HepG2 (cell line): ENCODE measurements around the gene PLEKHH1. TPM values are rescaled to one million over a fixed set of nuclear protein-coding genes. Genes with fewer than 3 reads are reported as not detected.

Experiments
- BCL3 ChIP-seq: sonication (generic); formaldehyde crosslinking; IDR thresholded peaks from 2 replicates; pipeline ENCODE4 v1.5.1; 2020; ENCODE audit warnings: mild to moderate bottlenecking, missing genetic modification reagents, moderate library complexity
- KDM4B ChIP-seq: sonication (generic); formaldehyde crosslinking; IDR thresholded peaks from 2 replicates; pipeline ENCODE4 v1.4.0; 2020; ENCODE audit warnings: missing genetic modification reagents
- MXI1 ChIP-seq: IDR thresholded peaks from 3 replicates; pipeline ENCODE4 v1.6.1; 2012; ENCODE audit warnings: low read depth, low read length, inconsistent platforms, borderline replicate concordance
- POGK ChIP-seq: sonication (generic); formaldehyde crosslinking; conservative IDR thresholded peaks from 2 replicates; pipeline ENCODE4 v1.8.0; 2022; ENCODE audit warnings: mild to moderate bottlenecking, moderate library complexity, missing genetic modification reagents
- RARA ChIP-seq: IDR thresholded peaks from 2 replicates; pipeline ENCODE4 v1.6.1; 2016; ENCODE audit warnings: missing genetic modification reagents, missing compliant biosample characterization
- ZNF143 ChIP-seq: sonication (generic); formaldehyde crosslinking; IDR thresholded peaks from 2 replicates; pipeline ENCODE4 v1.4.0; 2020; ENCODE audit warnings: missing genetic modification reagents
- ZNF407 ChIP-seq: sonication (generic); formaldehyde crosslinking; IDR thresholded peaks from one replicate; pipeline ENCODE4 v1.5.1; 2020; ENCODE audit warnings: mild to moderate bottlenecking, missing genetic modification reagents; ENCODE audit errors: not compliant biosample characterization
- ZNF770 ChIP-seq: sonication (generic); formaldehyde crosslinking; IDR thresholded peaks from 2 replicates; pipeline ENCODE4 v1.5.0; 2020; ENCODE audit warnings: mild to moderate bottlenecking, missing genetic modification reagents
- polyA plus RNA-seq, 8 experiments: library from polyadenylated mRNA; depleted of rRNA in 3 of 8; stranded (reverse) in 7 of 8; unstranded in 1 of 8; fragments of >200 nt; fragmentation: Illumina TruSeq in 4 of 8; extraction: Trizol in 4 of 8; gene quantifications; 2 replicates each; pipeline versions ENCODE4 v1.2.1 to v1.2.3, GENCODE V29; 2011 to 2016; ENCODE audit warnings: low read depth in 4 of 8, missing spikeins in 1 of 8, mixed read lengths in 1 of 8; ENCODE audit not compliant: insufficient read depth in 1 of 8
- total RNA-seq, 5 experiments: library from RNA; depleted of rRNA; stranded (reverse); fragments of >200 nt; fragmentation: Illumina TruSeq; extraction: Trizol; gene quantifications; 2 replicates each; pipeline ENCODE4 v1.2.3, GENCODE V29; 2016; ENCODE audit warnings: low read depth in 1 of 5
- TF ChIP-seq, protein P1 (sequence below): sonication (generic); formaldehyde crosslinking; IDR thresholded peaks from 2 replicates; pipeline ENCODE4 v1.4.0; 2020; ENCODE audit warnings: missing genetic modification reagents, mild to moderate bottlenecking, borderline replicate concordance

The PLEKHH1 gene
- total and polyA plus RNA-seq, 2 of the 13 experiments (the other 11 are each of a cell fraction or from before 2014, with no cell fraction given) = 8.6 to 15.8 TPM

- no peak for TF ChIP-seq KDM4B (CRISPR knock-in tag)
- TF ChIP-seq, protein P1, sequence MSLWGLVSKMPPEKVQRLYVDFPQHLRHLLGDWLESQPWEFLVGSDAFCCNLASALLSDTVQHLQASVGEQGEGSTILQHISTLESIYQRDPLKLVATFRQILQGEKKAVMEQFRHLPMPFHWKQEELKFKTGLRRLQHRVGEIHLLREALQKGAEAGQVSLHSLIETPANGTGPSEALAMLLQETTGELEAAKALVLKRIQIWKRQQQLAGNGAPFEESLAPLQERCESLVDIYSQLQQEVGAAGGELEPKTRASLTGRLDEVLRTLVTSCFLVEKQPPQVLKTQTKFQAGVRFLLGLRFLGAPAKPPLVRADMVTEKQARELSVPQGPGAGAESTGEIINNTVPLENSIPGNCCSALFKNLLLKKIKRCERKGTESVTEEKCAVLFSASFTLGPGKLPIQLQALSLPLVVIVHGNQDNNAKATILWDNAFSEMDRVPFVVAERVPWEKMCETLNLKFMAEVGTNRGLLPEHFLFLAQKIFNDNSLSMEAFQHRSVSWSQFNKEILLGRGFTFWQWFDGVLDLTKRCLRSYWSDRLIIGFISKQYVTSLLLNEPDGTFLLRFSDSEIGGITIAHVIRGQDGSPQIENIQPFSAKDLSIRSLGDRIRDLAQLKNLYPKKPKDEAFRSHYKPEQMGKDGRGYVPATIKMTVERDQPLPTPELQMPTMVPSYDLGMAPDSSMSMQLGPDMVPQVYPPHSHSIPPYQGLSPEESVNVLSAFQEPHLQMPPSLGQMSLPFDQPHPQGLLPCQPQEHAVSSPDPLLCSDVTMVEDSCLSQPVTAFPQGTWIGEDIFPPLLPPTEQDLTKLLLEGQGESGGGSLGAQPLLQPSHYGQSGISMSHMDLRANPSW (CRISPR knock-in tag) = 0 out of 2 replicates have a peak, but pooled peaks have one; percentile 19
- peak; percentile 41; the same call in 1 of the 2 replicates for TF ChIP-seq RARA (CRISPR knock-in tag)
- TF ChIP-seq POGK = peak; percentile 72
- peak; percentile 86; the same call in 1 of the 3 replicates for TF ChIP-seq MXI1
- TF ChIP-seq ZNF143 (CRISPR knock-in tag) = peak; percentile 35; the same call in 1 of the 2 replicates
- 0 out of 2 replicates have a peak, but pooled peaks have one; percentile 23 for TF ChIP-seq ZNF770 (CRISPR knock-in tag)
- TF ChIP-seq ZNF407 (CRISPR knock-in tag) = no peak
- 0 out of 2 replicates have a peak, but pooled peaks have one; percentile 63 for TF ChIP-seq BCL3 (CRISPR knock-in tag)
These were observed 86.5 kb downstream of the PLEKHH1 start, which contains the start of gene ARG2 (continued) for GRCh38 chr14:67619446-67620216.
